Loucy (cell line): ENCODE data around the gene PDGFD.

Experiments used
- H2AFZ ChIP-seq: fragments of 200-600 bp; sonication (generic); 2 replicates; pipeline ENCODE4 v1.6.0; 2016; ENCODE audit warnings: antibody characterized with exemption, mild to moderate bottlenecking, low read length, moderate library complexity
- H3F3A ChIP-seq: fragments of 200-600 bp; 2 replicates; pipeline ENCODE4 v1.6.0; 2016; ENCODE audit warnings: antibody characterized with exemption, low read depth, mild to moderate bottlenecking
- H3K27me3 ChIP-seq: fragments of 200-600 bp; sonication (generic); 2 replicates; pipeline ENCODE4 v1.6.1; 2014; ENCODE audit warnings: low read length, mild to moderate bottlenecking; ENCODE audit not compliant: insufficient read depth, poor library complexity, severe bottlenecking
- H3K36me3 ChIP-seq: fragments of 200-600 bp; sonication (generic); 2 replicates; pipeline ENCODE4 v1.6.1; 2016; ENCODE audit warnings: low read length; ENCODE audit not compliant: insufficient read depth
- H3K4me1 ChIP-seq: fragments of 200-600 bp; sonication (generic); 2 replicates; pipeline ENCODE4 v1.5.1; 2014; ENCODE audit warnings: low read length, mild to moderate bottlenecking; ENCODE audit not compliant: insufficient read depth, poor library complexity, severe bottlenecking
- H3K4me2 ChIP-seq: fragments of 200-600 bp; sonication (generic); 2 replicates; pipeline ENCODE4 v1.6.0; 2014; ENCODE audit warnings: antibody characterized with exemption, low read length, low read depth, mild to moderate bottlenecking; ENCODE audit not compliant: poor library complexity, severe bottlenecking
- H3K4me3 ChIP-seq: fragments of 200-600 bp; sonication (generic); 2 replicates; pipeline ENCODE4 v1.5.1; 2014; ENCODE audit warnings: low read length, mild to moderate bottlenecking, mixed read lengths; ENCODE audit not compliant: poor library complexity, severe bottlenecking
- H3K79me2 ChIP-seq: fragments of 200-600 bp; sonication (generic); 2 replicates; pipeline ENCODE4 v1.6.1; 2014; ENCODE audit warnings: low read length; ENCODE audit not compliant: insufficient read depth
- H3K9ac ChIP-seq: fragments of 200-600 bp; sonication (generic); 2 replicates; pipeline ENCODE4 v1.6.0; 2014; ENCODE audit warnings: mild to moderate bottlenecking, low read depth, low read length, moderate library complexity; ENCODE audit not compliant: poor library complexity, severe bottlenecking
- H3K9me2 ChIP-seq: fragments of 200-600 bp; sonication (generic); replicated peaks from 2 replicates; pipeline ENCODE4 v1.6.1; 2016; ENCODE audit warnings: low read depth, low read length, mixed read lengths
- H3K9me3 ChIP-seq: fragments of 200-600 bp; sonication (generic); 2 replicates; pipeline ENCODE4 v1.6.1; 2014; ENCODE audit warnings: mild to moderate bottlenecking, antibody characterized with exemption, low read length, low read depth; ENCODE audit not compliant: insufficient read depth
- H4K20me1 ChIP-seq: fragments of 200-600 bp; sonication (generic); 2 replicates; pipeline ENCODE4 v1.6.0; 2014; ENCODE audit warnings: antibody characterized with exemption, low read length, mild to moderate bottlenecking; ENCODE audit not compliant: insufficient read depth, poor library complexity, severe bottlenecking
- CTCF ChIP-seq: fragments of 200-600 bp; sonication (generic); conservative IDR thresholded peaks from 2 replicates; pipeline ENCODE4 v1.5.1; 2014; ENCODE audit warnings: mild to moderate bottlenecking, antibody characterized with exemption, low read length
- EZH2phosphoT487 ChIP-seq: fragments of 200-600 bp; IDR thresholded peaks from 2 replicates; pipeline ENCODE4 v1.6.1; 2018; ENCODE audit warnings: antibody characterized with exemption, mild to moderate bottlenecking, moderate library complexity, borderline replicate concordance

The PDGFD gene

GRCh38 chr11:104093426-104094280 lies 70.3 kb downstream of the PDGFD start:
- TF ChIP-seq CTCF (no peak), EZH2phosphoT487 (no peak)
- Histone ChIP-seq H3K4me2 (no peak overlapping the region), H3K4me3 (no peak overlapping the region), H3K27me3 (no peaks in the 10 kb centered on the region), H3K9ac (no peak overlapping the region), H3K79me2 (no peaks in the 10 kb centered on the region), H3F3A (no peaks in the 10 kb centered on the region), H3K9me3 (no peaks in the 10 kb centered on the region), H3K36me3 (no peaks in the 10 kb centered on the region), H3K4me1 (no peaks in the 10 kb centered on the region), H2AFZ (no peak overlapping the region), H4K20me1 (no peaks in the 10 kb centered on the region), H3K9me2 (no peaks in the 10 kb centered on the region)

GRCh38 chr11:104092744-104093143 lies 71.2 kb downstream of the PDGFD start:
- Histone ChIP-seq H3K9me3 (no peaks in the 10 kb centered on the region), H2AFZ (no peak overlapping the region)
- TF ChIP-seq EZH2phosphoT487 (no peak), CTCF (no peak)

GRCh38 chr11:104091281-104092096 lies 72.5 kb downstream of the PDGFD start:
- Histone ChIP-seq H3K4me3 (no peak overlapping the region), H3K4me2 (no peak overlapping the region), H3K79me2 (no peaks in the 10 kb centered on the region), H2AFZ (no peak overlapping the region), H3K4me1 (no peaks in the 10 kb centered on the region), H4K20me1 (no peaks in the 10 kb centered on the region), H3K9ac (no peak overlapping the region), H3F3A (no peaks in the 10 kb centered on the region), H3K27me3 (no peaks in the 10 kb centered on the region), H3K9me3 (no peaks in the 10 kb centered on the region), H3K9me2 (no peaks in the 10 kb centered on the region), H3K36me3 (no peaks in the 10 kb centered on the region)
- no peak for TF ChIP-seq EZH2phosphoT487
- TF ChIP-seq CTCF, result no peak

More at GRCh38 chr11:104092744-104093143, 71.2 kb downstream of the PDGFD start:
- Histone ChIP-seq H3F3A (no peaks in the 10 kb centered on the region), H3K4me2 (no peak overlapping the region), H3K27me3 (no peaks in the 10 kb centered on the region), H3K4me3 (no peak overlapping the region), H3K36me3 (no peaks in the 10 kb centered on the region), H3K4me1 (no peaks in the 10 kb centered on the region), H3K9ac (no peak overlapping the region), H3K9me2 (no peaks in the 10 kb centered on the region), H4K20me1 (no peaks in the 10 kb centered on the region), H3K79me2 (no peaks in the 10 kb centered on the region)
